IMR-90 (cell line): ENCODE results near the gene PCGF2. TPM values are rescaled to one million over a fixed set of nuclear protein-coding genes. Genes with fewer than 3 reads are reported as not detected.

Experiments used
- ATAC-seq: fragments of 200-7000 bp; cut with Tn5 transposase; 2 replicates; pipeline ENCODE4 v1.9.1; 2020; ENCODE audit warnings: low read depth, mild to moderate bottlenecking, moderate library complexity
- BruUV-seq: library from RNA; stranded (reverse); fragments of 400-500 nt; replicated peaks from 2 replicates; lab custom pipeline; 2021; lab: Mats Ljungman, UMichigan
- CTCF ChIA-PET: fragments of 300-600 bp; formaldehyde crosslinking; extraction: SDS; loops from one replicate; lab custom pipeline; 2021; ENCODE audit warnings: antibody characterized with exemption; lab: Yijun Ruan, JAX
- POLR2A ChIA-PET: fragments of 300-600 bp; sonication (Branson Sonifier 250); formaldehyde crosslinking; loops from one replicate; lab custom pipeline; 2022; ENCODE audit warnings: antibody characterized with exemption; ENCODE audit not compliant: unreplicated experiment; lab: Charles Lee
- DNase-seq: peaks from one replicate; pipeline ENCODE4 v3.0.0; 2013
- H2AFZ ChIP-seq: replicated peaks from 2 replicates; pipeline ENCODE3; 2013; ENCODE audit warnings: low read length, mild to moderate bottlenecking; ENCODE audit not compliant: poor library complexity
- H2AK5ac ChIP-seq: 2 replicates; pipeline ENCODE4 v1.6.1; 2013; ENCODE audit warnings: low read depth, low read length, inconsistent platforms
- H2AK9ac ChIP-seq: replicated peaks from 2 replicates; pipeline ENCODE3; 2013; ENCODE audit warnings: mild to moderate bottlenecking, low read depth, low read length, moderate library complexity; ENCODE audit not compliant: poor library complexity
- H2BK120ac ChIP-seq: 2 replicates; pipeline ENCODE4 v1.6.1; 2013; ENCODE audit warnings: low read depth, low read length, inconsistent platforms
- H2BK15ac ChIP-seq: 3 replicates; pipeline ENCODE4 v1.6.1; 2013; ENCODE audit warnings: low read depth, low read length, inconsistent platforms
- H2BK20ac ChIP-seq: 2 replicates; pipeline ENCODE4 v1.6.1; 2013; ENCODE audit warnings: low read depth, mild to moderate bottlenecking, inconsistent platforms, low read length, moderate library complexity
- H2BK5ac ChIP-seq: 2 replicates; pipeline ENCODE4 v1.6.1; 2013; ENCODE audit warnings: mild to moderate bottlenecking, low read depth, low read length, inconsistent platforms; ENCODE audit not compliant: poor library complexity, severe bottlenecking
- H3K14ac ChIP-seq: replicated peaks from 2 replicates; pipeline ENCODE4 v1.6.1; 2013; ENCODE audit warnings: low read depth, low read length, inconsistent platforms
- H3K18ac ChIP-seq: 2 replicates; pipeline ENCODE4 v1.6.1; 2013; ENCODE audit warnings: low read depth, low read length, control low read depth
- H3K23ac ChIP-seq: 2 replicates; pipeline ENCODE4 v1.6.1; 2013; ENCODE audit warnings: low read depth, low read length, inconsistent platforms
- H3K27ac ChIP-seq: 2 replicates; pipeline ENCODE4 v1.5.1; 2013; ENCODE audit warnings: mild to moderate bottlenecking, control low read depth, low read length; ENCODE audit not compliant: insufficient read depth
- H3K27me3 ChIP-seq: 2 replicates; pipeline ENCODE4 v1.6.1; 2013; ENCODE audit warnings: low read length; ENCODE audit not compliant: control insufficient read depth, insufficient read depth
- H3K36me3 ChIP-seq: 2 replicates; pipeline ENCODE4 v1.6.1; 2013; ENCODE audit warnings: low read length, mixed read lengths; ENCODE audit not compliant: control insufficient read depth, insufficient read depth
- H3K4ac ChIP-seq: 2 replicates; pipeline ENCODE4 v1.6.1; 2013; ENCODE audit warnings: low read depth, low read length, inconsistent platforms
- H3K4me1 ChIP-seq: 2 replicates; pipeline ENCODE4 v1.6.1; 2013; ENCODE audit warnings: low read length, mixed read lengths; ENCODE audit not compliant: control insufficient read depth, insufficient read depth
- H3K4me2 ChIP-seq: 2 replicates; pipeline ENCODE4 v1.6.1; 2013; ENCODE audit warnings: low read depth, mild to moderate bottlenecking, control low read depth, low read length, moderate library complexity
- H3K4me3 ChIP-seq: 2 replicates; pipeline ENCODE4 v1.5.1; 2013; ENCODE audit warnings: low read depth, mild to moderate bottlenecking, control low read depth, low read length, moderate library complexity; ENCODE audit not compliant: insufficient read depth
- H3K56ac ChIP-seq: 2 replicates; pipeline ENCODE4 v1.6.1; 2013; ENCODE audit warnings: low read length, inconsistent platforms; ENCODE audit not compliant: insufficient read depth; ENCODE audit errors: extremely low read depth
- H3K79me1 ChIP-seq, 2 experiments: 2 replicates each; pipeline ENCODE4 v1.6.1; 2013; ENCODE audit warnings: low read length in 2 of 2, inconsistent platforms in 1 of 2, low read depth in 1 of 2
- H3K9ac ChIP-seq: 2 replicates; pipeline ENCODE4 v1.6.1; 2013; ENCODE audit warnings: low read depth, low read length, control low read depth
- H3K9me1 ChIP-seq: 2 replicates; pipeline ENCODE4 v1.6.1; 2013; ENCODE audit warnings: low read length, inconsistent platforms; ENCODE audit not compliant: insufficient read depth
- H3K9me3 ChIP-seq: 2 replicates; pipeline ENCODE4 v1.6.1; 2013; ENCODE audit warnings: low read length; ENCODE audit not compliant: control insufficient read depth, insufficient read depth
- H4K20me1 ChIP-seq: 2 replicates; pipeline ENCODE4 v1.6.1; 2013; ENCODE audit warnings: low read length, inconsistent platforms; ENCODE audit not compliant: insufficient read depth
- H4K5ac ChIP-seq: 2 replicates; pipeline ENCODE4 v1.6.1; 2013; ENCODE audit warnings: mild to moderate bottlenecking, low read depth, low read length, control low read depth
- H4K8ac ChIP-seq, 2 experiments: 2 replicates each; pipeline ENCODE4 v1.6.1; 2013; ENCODE audit warnings: low read depth in 2 of 2, low read length in 2 of 2, control low read depth in 1 of 2, inconsistent platforms in 1 of 2
- H4K91ac ChIP-seq: 2 replicates; pipeline ENCODE4 v1.6.1; 2013; ENCODE audit warnings: low read depth, low read length, inconsistent platforms; ENCODE audit not compliant: insufficient read depth
- CEBPB ChIP-seq: IDR thresholded peaks from 2 replicates; pipeline ENCODE4 v1.6.1; 2012; ENCODE audit warnings: low read depth, low read length, improper control_type of control experiment
- WGBS, 2 experiments: methylation state at CpG; one replicate each; pipeline versions ENCODE4 v1.1.5 to v1.1.7; 2013; ENCODE audit warnings: missing lambda C conversion rate in 2 of 2; ENCODE audit not compliant: insufficient read length in 1 of 2; ENCODE audit errors: extremely low coverage in 2 of 2; 5-methylcytosine and 5-hydroxymethylcytosine counted together
- dilution Hi-C: fragments of 300-500 bp; cut with HindIII; formaldehyde crosslinking; loops from one replicate; pipeline ENCODE4 v1.14.3; 2018; ENCODE audit warnings: low sequenced_read_pairs; ENCODE audit not compliant: unreplicated experiment
- in situ Hi-C: fragments of 300-500 bp; cut with MboI; formaldehyde crosslinking; loops from 3 replicates; pipeline ENCODE4 v1.14.3; 2019; ENCODE audit warnings: low sequenced_read_pairs, inconsistent platforms, mixed read lengths
- intact Hi-C: fragments of 100-400 bp; cut with micrococcal nuclease; formaldehyde crosslinking; loops from 2 replicates; pipeline ENCODE4 v1.10.0; 2022
- microRNA-seq, 2 experiments: library from miRNA; stranded (forward) in 1 of 2; unstranded in 1 of 2; fragments of 10-50 nt in 1 of 2; fragments of <30 nt in 1 of 2; gene quantifications in 1 of 2; microRNA quantifications in 1 of 2; one replicate each; pipeline versions ENCODE3 to v1.1.0; 2013 to 2020; ENCODE audit not compliant: insufficient read depth in 1 of 2, insufficient read length in 1 of 2, unreplicated experiment in 1 of 2
- polyA plus RNA-seq, 3 experiments: library from polyadenylated mRNA; depleted of rRNA; stranded (reverse); fragments of >200 nt; gene quantifications; 2 replicates each; pipeline ENCODE4 v1.2.3, GENCODE V29; 2012; ENCODE audit warnings: low replicate concordance in 1 of 3
- small RNA-seq, 5 experiments: library from RNA; depleted of rRNA; stranded (forward); fragments of <200 nt; gene quantifications; one replicate each; pipeline ENCODE3, GENCODE V24; 2012
- total RNA-seq: library from RNA; depleted of rRNA; stranded (reverse); fragments of >200 nt; gene quantifications from 2 replicates; pipeline ENCODE4 v1.2.3, GENCODE V29; 2012; rRNA removed

The PCGF2 gene
- total and polyA plus RNA-seq, 2 of the 4 experiments (the other 2 are of a cell fraction) = 1.1 to 18.2 TPM

DNA sequence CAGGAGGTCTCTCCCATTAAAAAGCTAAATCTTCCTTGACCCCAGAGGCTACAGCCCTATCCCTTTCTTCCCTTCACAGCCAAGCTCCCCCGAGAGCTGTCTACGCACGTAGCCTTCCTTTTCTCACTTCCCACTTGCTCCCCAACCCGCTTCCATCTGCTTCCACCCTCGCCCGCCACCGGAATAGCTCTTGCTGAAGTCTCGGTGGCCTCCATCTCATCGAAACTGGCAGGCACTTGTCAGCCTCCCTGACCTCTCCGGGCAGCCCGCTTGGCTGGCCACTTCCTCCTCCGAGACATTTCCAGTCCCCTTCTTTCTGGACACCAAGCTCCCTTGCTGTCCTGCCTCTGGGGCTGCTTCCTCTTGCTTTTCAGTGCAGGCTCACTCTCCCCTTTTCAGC is 62.6 kb downstream of the PCGF2 start:
- no peak for DNase-seq
- Histone ChIP-seq H3K9me3 (no peaks in the 10 kb centered on the region), H3K36me3 (no peaks in the 10 kb centered on the region), H3K27ac (no peak overlapping the region), H3K14ac (no peak overlapping the region), H3K18ac (no peak overlapping the region), H2BK15ac (no peak overlapping the region), H4K5ac (no peak overlapping the region), H2BK120ac (no peak overlapping the region), H4K20me1 (no peaks in the 10 kb centered on the region), H3K4me2 (no peak overlapping the region), H2AK5ac (no peak overlapping the region), H3K9me1 (no peaks in the 10 kb centered on the region), H2AFZ (no peak overlapping the region), H3K4ac (no peak overlapping the region), H3K79me1 (no peaks in the 10 kb centered on the region), H3K9ac (no peak overlapping the region), H3K23ac (no peak overlapping the region), H2BK20ac (no peak overlapping the region), H2AK9ac (no peak overlapping the region), H3K27me3 (peaks cover 7% of the 10 kb centered on the region), H3K4me1 (no peaks in the 10 kb centered on the region), H3K4me3 (no peak overlapping the region), H4K91ac (no peak overlapping the region), H2BK5ac (no peak overlapping the region), H3K56ac (no peak overlapping the region), H4K8ac (no peak overlapping the region)
- in situ Hi-C loops = no loop called here
- POLR2A ChIA-PET = no interaction called here
- ATAC-seq = no peak
- no peak for TF ChIP-seq CEBPB
- CTCF ChIA-PET = no interaction called here
- intact Hi-C loops = no loop called here
- no TSS peak for BruUV-seq
- WGBS, 2 experiments = 77% methylated on average over 9 of the region's 12 CpGs; no CpG with 5 or more reads in 1 of the 2 experiments
- dilution Hi-C loops = no loop called here

Small RNA genes lying within 50 kb of the gene (microRNA-seq; reads per million reads assigned to microRNA genes)
- gene MIR4726 (ENCODE audit: insufficient read depth in 1 of 2, insufficient read length in 1 of 2, unreplicated experiment in 1 of 2) (1.5 to 4.1 reads per million in 2 experiments), gene MIR4734 (ENCODE audit: insufficient read depth in 1 of 2, insufficient read length in 1 of 2, unreplicated experiment in 1 of 2) (0 to 1.0 reads per million in 2 experiments), gene RNA5SP440 (ENCODE audit: insufficient read depth, insufficient read length) (not detected), gene RNU6-866P (ENCODE audit: insufficient read depth, insufficient read length) (not detected)

Small RNA genes lying within 50 kb of the gene (small RNA-seq; reads per million reads assigned to genes)
- gene MIR4726 (0 reads per million in 5 experiments), gene MIR4734 (0 reads per million in 5 experiments), gene RNA5SP440 (0 to 1.4 (median 0.25) reads per million in 5 experiments), gene RNU6-866P (0 to 0.60 (median 0) reads per million in 5 experiments)

Other genes starting within 250 kb of the PCGF2 start
- not detected in 2 replicates for gene SRCIN1, start 142.4 kb downstream of the PCGF2 start, total RNA-seq
- not detected in 2 replicates for gene SRCIN1, start 142.4 kb downstream of the PCGF2 start, polyA plus RNA-seq (2012; rRNA removed)
- 0.28 and 0.36 TPM in 2 replicates for gene EPOP, start 73.4 kb downstream of the PCGF2 start, total RNA-seq
- 0.80 and 0.82 TPM in 2 replicates for gene EPOP, start 73.4 kb downstream of the PCGF2 start, polyA plus RNA-seq (2012; rRNA removed)
- 7.2 and 7.5 TPM in 2 replicates for gene MLLT6, start 43.1 kb downstream of the PCGF2 start, total RNA-seq
- 21.2 and 22.7 TPM in 2 replicates for gene MLLT6, start 43.1 kb downstream of the PCGF2 start, polyA plus RNA-seq (2012; rRNA removed)
- gene CISD3, start 18.0 kb downstream of the PCGF2 start, total RNA-seq = 1.3 and 1.4 TPM in 2 replicates
- 14.1 and 20.3 TPM in 2 replicates for gene CISD3, start 18.0 kb downstream of the PCGF2 start, polyA plus RNA-seq (2012; rRNA removed)
- 510 and 828 TPM in 2 replicates for gene PSMB3, start 4.4 kb upstream of the PCGF2 start, total RNA-seq
- 480 and 525 TPM in 2 replicates for gene PSMB3, start 4.4 kb upstream of the PCGF2 start, polyA plus RNA-seq (2012; rRNA removed)
- 40.0 and 40.8 TPM in 2 replicates for gene PIP4K2B, start 51.2 kb upstream of the PCGF2 start, total RNA-seq
- 29.3 and 40.2 TPM in 2 replicates for gene PIP4K2B, start 51.2 kb upstream of the PCGF2 start, polyA plus RNA-seq (2012; rRNA removed)
- gene CWC25, start 77.0 kb upstream of the PCGF2 start, total RNA-seq = 9.1 and 9.7 TPM in 2 replicates
- 14.9 and 16.1 TPM in 2 replicates for gene CWC25, start 77.0 kb upstream of the PCGF2 start, polyA plus RNA-seq (2012; rRNA removed)
- gene RPL23, start 105.4 kb upstream of the PCGF2 start, total RNA-seq = 1,170 and 2,401 TPM in 2 replicates
- gene RPL23, start 105.4 kb upstream of the PCGF2 start, polyA plus RNA-seq (2012; rRNA removed) = 1,882 and 2,308 TPM in 2 replicates
- 79.8 and 113 TPM in 2 replicates for gene LASP1, start 121.7 kb upstream of the PCGF2 start, total RNA-seq
- 262 and 304 TPM in 2 replicates for gene LASP1, start 121.7 kb upstream of the PCGF2 start, polyA plus RNA-seq (2012; rRNA removed)
- under 0.01 TPM in 1 of 2 replicates, not detected in the other for gene FBXO47, start 219.1 kb upstream of the PCGF2 start, total RNA-seq
- not detected in 2 replicates for gene FBXO47, start 219.1 kb upstream of the PCGF2 start, polyA plus RNA-seq (2012; rRNA removed)